ENCODE data around the gene ABCC4. TPM values are rescaled to one million over a fixed set of nuclear protein-coding genes. Genes with fewer than 3 reads are reported as not detected.

Gene ABCC4
- total and polyA plus RNA-seq, 9 of the 15 experiments (the other 6 are each of a cell fraction or from before 2014, with no cell fraction given), result 9.4 to 46.1 (median 25.4) TPM

DNA sequence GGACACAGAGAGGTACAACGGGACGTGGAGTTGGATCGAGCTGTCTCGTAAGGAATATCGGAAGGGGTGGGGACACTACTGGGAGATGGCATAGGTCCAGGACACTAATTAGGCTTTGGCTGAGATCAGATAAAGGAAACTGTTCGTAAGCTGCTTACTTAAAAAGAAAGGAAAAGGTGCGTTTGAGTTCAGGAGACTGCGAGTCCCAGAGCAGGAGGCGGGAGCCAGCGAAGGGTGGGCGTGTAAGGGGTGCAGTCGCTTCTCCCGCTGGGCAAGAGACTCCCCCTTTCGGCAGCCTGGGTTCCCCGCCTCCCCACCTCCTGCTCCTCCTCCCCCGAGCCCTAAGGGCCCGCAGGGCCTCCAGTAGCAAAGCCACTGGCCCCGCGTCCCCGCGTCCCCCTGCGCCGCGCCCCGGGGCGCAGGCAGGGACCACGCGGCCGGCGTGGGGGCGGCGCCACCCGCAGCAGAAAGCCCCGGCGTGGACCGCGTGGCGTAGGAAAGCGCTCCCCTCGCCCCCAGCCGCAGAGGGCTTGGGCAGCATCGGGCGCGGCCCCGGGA lies 547 bp downstream of the ABCC4 start (continued):
- TF ChIP-seq NKRF (IDR thresholded peaks at IDR 0.05; ENCODE audit: borderline replicate concordance) (peak; percentile 17; the same call in 1 of the 2 replicates), FOXA3 (CRISPR knock-in tag; conservative IDR thresholded peaks at IDR 0.05 in 1 of 2, IDR thresholded peaks at IDR 0.05 in 1 of 2) (no peak), JUN (IDR thresholded peaks at IDR 0.05; ENCODE audit: borderline replicate concordance, low read depth, low read length) (no peak), JUN (CRISPR knock-in tag; IDR thresholded peaks at IDR 0.05; ENCODE audit: borderline replicate concordance) (no peak), DPF2 (IDR thresholded peaks at IDR 0.05) (peak; percentile 61; the same call in 1 of the 2 replicates), ZNF431 (CRISPR knock-in tag; IDR thresholded peaks at IDR 0.05) (0 out of 2 replicates have a peak, but pooled peaks have one; percentile 2), NFE2L1 (tag; IDR thresholded peaks at IDR 0.05; ENCODE audit: borderline replicate concordance, low read depth) (no peak), RFX7 (CRISPR knock-in tag; IDR thresholded peaks at IDR 0.05) (no peak), HIVEP1 (CRISPR knock-in tag; IDR thresholded peaks at IDR 0.05) (no peak), BACH1 (tag; IDR thresholded peaks at IDR 0.05) (no peak), ZNF57 (CRISPR knock-in tag; IDR thresholded peaks at IDR 0.05) (no peak), MLX (CRISPR knock-in tag; conservative IDR thresholded peaks at IDR 0.05) (no peak), ZNF274 (IDR thresholded peaks at IDR 0.05; ENCODE audit: borderline replicate concordance, low read depth, low read length) (no peak), ZNF778 (CRISPR knock-in tag; IDR thresholded peaks at IDR 0.05) (no peak)

All from K562 (cell line).